Mononuclear cell (primary cell): ENCODE data around the gene CHKB. TPM values are rescaled to one million over a fixed set of nuclear protein-coding genes. Genes with fewer than 3 reads are reported as not detected.

Source experiments
- H3K27me3 ChIP-seq: 2 replicates; pipeline ENCODE4 v1.6.0; 2011; ENCODE audit warnings: low read length, control low read depth; ENCODE audit not compliant: insufficient read depth
- H3K4me1 ChIP-seq: 2 replicates; pipeline ENCODE4 v1.5.1; 2011; ENCODE audit warnings: mild to moderate bottlenecking, low read length, control low read depth; ENCODE audit not compliant: insufficient read depth
- H3K4me3 ChIP-seq: 2 replicates; pipeline ENCODE4 v1.5.1; 2011; ENCODE audit warnings: mild to moderate bottlenecking, low read length, moderate library complexity
- H3K9me3 ChIP-seq: 2 replicates; pipeline ENCODE4 v1.5.1; 2011; ENCODE audit warnings: low read depth, mild to moderate bottlenecking, control low read depth, low read length
- total RNA-seq: library from RNA; depleted of rRNA; stranded (reverse); fragments of >200 nt; gene quantifications from one replicate; pipeline ENCODE4 v1.2.3, GENCODE V29; 2012

Gene CHKB
- total RNA-seq, 1 donor: 40.0 TPM

GRCh38 chr22:50575426-50575941 is 7.2 kb downstream of the CHKB start:
- H3K9me3 ChIP-seq: no peaks in the 10 kb centered on the region
- H3K27me3 ChIP-seq: no peaks in the 10 kb centered on the region
- peaks cover 7% of the 10 kb centered on the region for H3K4me1 ChIP-seq
- H3K4me3 ChIP-seq: no peak overlapping the region

- no peak overlapping the region for H3K4me3 ChIP-seq
- no peaks in the 10 kb centered on the region for H3K27me3 ChIP-seq
- peaks cover 7% of the 10 kb centered on the region for H3K4me1 ChIP-seq
- H3K9me3 ChIP-seq: no peaks in the 10 kb centered on the region
Measured at GRCh38 chr22:50574383-50574755, 8.3 kb downstream of the CHKB start.

- Histone ChIP-seq H3K4me1 (peaks cover 6% of the 10 kb centered on the region), H3K9me3 (no peaks in the 10 kb centered on the region), H3K27me3 (no peaks in the 10 kb centered on the region), H3K4me3 (no peak overlapping the region)
Measured at GRCh38 chr22:50573491-50574382, 8.9 kb downstream of the CHKB start.

GRCh38 chr22:50572965-50573364 is 9.7 kb downstream of the CHKB start:
- H3K27me3 ChIP-seq: no peaks in the 10 kb centered on the region
- H3K4me3 ChIP-seq: no peak overlapping the region
- H3K4me1 ChIP-seq: no peaks in the 10 kb centered on the region
- H3K9me3 ChIP-seq: no peaks in the 10 kb centered on the region

GRCh38 chr22:50571264-50572175 is 11.1 kb downstream of the CHKB start:
- H3K27me3 ChIP-seq: no peaks in the 10 kb centered on the region
- no peak overlapping the region for H3K4me3 ChIP-seq
- no peaks in the 10 kb centered on the region for H3K9me3 ChIP-seq
- H3K4me1 ChIP-seq: no peaks in the 10 kb centered on the region

GRCh38 chr22:50570861-50571260 is 11.8 kb downstream of the CHKB start:
- H3K9me3 ChIP-seq: no peaks in the 10 kb centered on the region
- no peak overlapping the region for H3K4me3 ChIP-seq
- H3K27me3 ChIP-seq: no peaks in the 10 kb centered on the region
- no peaks in the 10 kb centered on the region for H3K4me1 ChIP-seq

- no peaks in the 10 kb centered on the region for H3K9me3 ChIP-seq
- H3K4me1 ChIP-seq: no peaks in the 10 kb centered on the region
- no peak overlapping the region for H3K4me3 ChIP-seq
- H3K27me3 ChIP-seq: no peaks in the 10 kb centered on the region
Measured at GRCh38 chr22:50569896-50570535, 12.6 kb downstream of the CHKB start.

- Histone ChIP-seq H3K4me3 (no peak overlapping the region), H3K27me3 (no peaks in the 10 kb centered on the region), H3K4me1 (no peaks in the 10 kb centered on the region), H3K9me3 (no peaks in the 10 kb centered on the region)
Measured at GRCh38 chr22:50569041-50569459, 13.6 kb downstream of the CHKB start.

GRCh38 chr22:50568626-50569025 is 14.0 kb downstream of the CHKB start:
- Histone ChIP-seq H3K9me3 (no peaks in the 10 kb centered on the region), H3K4me1 (peaks cover 2% of the 10 kb centered on the region), H3K27me3 (no peaks in the 10 kb centered on the region), H3K4me3 (no peak overlapping the region)

- Histone ChIP-seq H3K4me1 (peaks cover 10% of the 10 kb centered on the region), H3K27me3 (no peaks in the 10 kb centered on the region), H3K9me3 (no peaks in the 10 kb centered on the region), H3K4me3 (no peak overlapping the region)
Measured at GRCh38 chr22:50567721-50568252, 14.9 kb downstream of the CHKB start.

GRCh38 chr22:50564289-50564688 is 18.4 kb downstream of the CHKB start:
- no peaks in the 10 kb centered on the region for H3K27me3 ChIP-seq
- no peaks in the 10 kb centered on the region for H3K9me3 ChIP-seq
- H3K4me1 ChIP-seq: peaks cover 13% of the 10 kb centered on the region
- H3K4me3 ChIP-seq: no peak overlapping the region

GRCh38 chr22:50563413-50564160 is 19.1 kb downstream of the CHKB start:
- H3K27me3 ChIP-seq: no peaks in the 10 kb centered on the region
- peaks cover 13% of the 10 kb centered on the region for H3K4me1 ChIP-seq
- H3K4me3 ChIP-seq: peak overlapping the region; percentile 58
- H3K9me3 ChIP-seq: no peaks in the 10 kb centered on the region

- H3K9me3 ChIP-seq: no peaks in the 10 kb centered on the region
- H3K4me3 ChIP-seq: peak within 1 kb of the TSS; percentile 58
- no peaks in the 10 kb centered on the region for H3K27me3 ChIP-seq
- H3K4me1 ChIP-seq: peaks cover 13% of the 10 kb centered on the region
Measured at GRCh38 chr22:50562523-50563412, 19.9 kb downstream of the CHKB start, which contains the start of gene SYCE3. Gene SYCE3 (minus strand): TSS chr22:50562919. CDS start chr22:50556405, 6,514 bp downstream.
